D721Med (cell line): Measurements from ENCODE around the gene PRKG1.
"Not testable (repeated sequence)": the region's sequence is repeated elsewhere in the genome, so short reads cannot be mapped to it uniquely, and the experiment has no call there.

Experiments used
- DNase-seq: peaks from one replicate; pipeline ENCODE4 v3.0.0; 2011; ENCODE audit warnings: low spot score; ENCODE audit not compliant: insufficient read length
- FAIRE-seq: peaks from 2 replicates; lab custom pipeline; 2011; peaks lifted over from hg19 to GRCh38; lab: Jason Lieb, UNC
- TF ChIP-seq, protein P1 (sequence below): IDR thresholded peaks from 2 replicates; pipeline ENCODE4 v1.5.1; 2012; ENCODE audit warnings: mild to moderate bottlenecking, control low read depth; ENCODE audit not compliant: insufficient read depth; ENCODE audit errors: missing control alignments

Gene PRKG1

GRCh38 chr10:51564896-51565510 is 490.7 kb downstream of the PRKG1 start:
- FAIRE-seq, result no peak
- DNase-seq, result no peak
- TF ChIP-seq, protein P1, sequence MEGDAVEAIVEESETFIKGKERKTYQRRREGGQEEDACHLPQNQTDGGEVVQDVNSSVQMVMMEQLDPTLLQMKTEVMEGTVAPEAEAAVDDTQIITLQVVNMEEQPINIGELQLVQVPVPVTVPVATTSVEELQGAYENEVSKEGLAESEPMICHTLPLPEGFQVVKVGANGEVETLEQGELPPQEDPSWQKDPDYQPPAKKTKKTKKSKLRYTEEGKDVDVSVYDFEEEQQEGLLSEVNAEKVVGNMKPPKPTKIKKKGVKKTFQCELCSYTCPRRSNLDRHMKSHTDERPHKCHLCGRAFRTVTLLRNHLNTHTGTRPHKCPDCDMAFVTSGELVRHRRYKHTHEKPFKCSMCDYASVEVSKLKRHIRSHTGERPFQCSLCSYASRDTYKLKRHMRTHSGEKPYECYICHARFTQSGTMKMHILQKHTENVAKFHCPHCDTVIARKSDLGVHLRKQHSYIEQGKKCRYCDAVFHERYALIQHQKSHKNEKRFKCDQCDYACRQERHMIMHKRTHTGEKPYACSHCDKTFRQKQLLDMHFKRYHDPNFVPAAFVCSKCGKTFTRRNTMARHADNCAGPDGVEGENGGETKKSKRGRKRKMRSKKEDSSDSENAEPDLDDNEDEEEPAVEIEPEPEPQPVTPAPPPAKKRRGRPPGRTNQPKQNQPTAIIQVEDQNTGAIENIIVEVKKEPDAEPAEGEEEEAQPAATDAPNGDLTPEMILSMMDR, result no peak

- TF ChIP-seq, protein P1, result no peak
- no peak for DNase-seq
- no peak for FAIRE-seq
Measured at GRCh38 chr10:51567271-51567670, 493.0 kb downstream of the PRKG1 start.

DNA sequence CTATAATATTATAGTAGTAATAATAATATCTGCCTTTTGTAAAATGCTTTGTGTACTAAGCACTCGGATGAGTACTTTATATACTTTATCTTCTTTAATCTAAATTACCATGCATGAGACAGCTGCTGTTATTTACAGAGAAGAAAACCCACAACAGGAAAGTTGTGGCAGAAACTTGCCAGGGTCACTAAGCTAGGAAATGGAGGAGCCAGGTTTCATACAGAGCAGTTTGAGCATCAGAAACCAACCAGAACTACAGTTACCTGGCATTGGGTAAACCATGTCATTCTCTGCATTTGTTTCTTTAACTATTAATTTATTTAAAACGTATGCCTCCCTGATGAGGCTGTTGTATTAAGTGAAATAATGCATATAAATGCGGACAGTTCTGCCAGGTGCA is 495.2 kb downstream of the PRKG1 start:
- FAIRE-seq (no peak), DNase-seq (no peak)
- TF ChIP-seq, protein P1, result no peak

DNA sequence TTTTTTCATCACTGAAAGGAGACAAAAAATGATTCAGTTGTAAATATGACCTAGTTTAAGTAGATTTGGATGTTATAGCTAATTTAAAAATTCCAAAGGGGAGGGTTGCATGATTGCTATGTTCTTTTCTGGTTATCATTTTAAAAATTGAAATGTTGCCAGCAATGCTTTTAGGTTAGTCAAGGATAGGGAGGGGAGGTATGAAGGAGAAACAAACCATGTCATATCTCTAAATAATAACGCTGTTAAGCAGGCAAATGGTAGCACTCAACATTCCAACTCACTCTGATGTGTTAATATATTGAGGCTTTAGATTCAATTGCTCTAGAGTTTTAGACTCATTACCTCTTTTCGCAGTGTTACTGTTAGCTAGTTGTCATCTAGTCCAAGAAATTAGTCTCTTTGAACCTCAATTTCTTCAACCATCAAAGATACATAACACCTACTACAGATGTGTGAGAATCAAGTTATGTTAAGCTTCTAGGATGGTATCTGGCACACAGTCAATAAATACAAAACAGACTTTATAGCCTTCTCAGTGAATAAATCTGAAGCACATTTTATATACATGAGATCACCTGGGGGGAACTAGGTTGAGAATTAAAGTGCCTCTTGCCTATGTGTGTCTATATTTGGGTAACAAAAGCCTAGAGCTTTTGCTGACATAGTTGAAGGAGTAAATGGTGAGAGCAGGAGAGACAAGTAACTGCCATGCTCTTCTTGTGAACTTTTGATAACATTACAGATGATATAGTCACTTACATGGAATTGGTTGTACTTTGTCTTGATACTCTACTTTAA is 500.2 kb downstream of the PRKG1 start:
- TF ChIP-seq, protein P1, result no peak
- FAIRE-seq, result no peak
- DNase-seq, result no peak

DNA sequence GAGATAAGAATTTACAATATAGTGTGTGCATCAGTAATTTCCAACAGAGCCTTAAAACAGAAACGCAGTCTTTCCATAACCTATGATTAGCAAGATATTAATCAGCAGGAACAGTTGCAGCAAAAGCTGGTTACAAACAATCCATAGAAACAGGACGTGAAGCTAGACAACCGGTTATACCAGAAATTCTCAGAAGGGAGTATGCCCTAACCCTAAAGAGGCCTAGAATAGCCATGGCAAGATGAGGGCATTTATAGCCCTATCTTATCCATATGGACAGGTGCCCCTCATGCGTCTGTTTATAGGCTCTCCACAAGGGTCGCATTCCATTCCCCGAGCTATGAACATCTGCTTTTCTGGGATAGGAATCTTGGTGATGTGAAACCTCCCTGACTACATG is 506.9 kb downstream of the PRKG1 start:
- DNase-seq, FAIRE-seq: not testable (repeated sequence)

DNA sequence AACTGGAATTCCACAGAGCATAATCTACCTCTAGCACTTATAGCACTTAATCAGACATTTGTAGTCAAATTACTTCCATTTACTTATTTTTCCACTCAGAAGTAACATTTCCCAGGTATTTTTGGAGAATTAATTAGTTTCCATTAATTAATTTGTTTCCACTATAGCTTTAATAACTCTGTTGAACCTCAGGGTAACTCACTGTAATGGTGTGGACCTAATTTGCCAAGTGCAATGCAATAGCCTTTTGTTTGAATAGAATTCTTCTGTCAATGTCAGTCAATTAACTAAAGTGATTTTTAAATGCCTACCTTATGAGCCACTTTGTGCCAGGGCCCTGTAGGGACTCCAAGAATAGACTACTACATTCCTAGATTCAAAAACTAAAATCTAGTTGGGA is 509.7 kb downstream of the PRKG1 start:
- TF ChIP-seq, protein P1, result no peak
- FAIRE-seq, result no peak
- no peak for DNase-seq

DNA sequence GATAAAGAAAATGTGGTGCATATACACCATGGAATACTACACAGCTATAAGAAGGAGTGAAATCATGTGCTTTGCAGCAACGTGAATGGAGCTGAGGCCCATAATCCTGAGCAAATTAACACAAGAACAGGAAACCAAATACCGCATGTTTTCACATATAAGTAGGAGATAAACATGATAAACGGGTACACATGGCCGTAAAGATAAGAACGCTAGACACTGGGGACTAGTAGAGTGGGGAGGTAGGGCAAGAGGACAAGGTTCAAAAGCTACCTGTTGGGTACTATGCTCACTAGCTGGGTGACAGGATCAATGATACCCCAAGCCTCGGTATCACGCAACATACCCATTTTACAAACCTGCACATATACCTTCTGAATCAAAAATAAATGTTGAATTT is 511.5 kb downstream of the PRKG1 start:
- TF ChIP-seq, protein P1, result no peak
- DNase-seq, result no peak
- FAIRE-seq, result no peak
